Spinal cord (tissue), 4 donors: ENCODE data around the gene HEPH. TPM values are rescaled to one million over a fixed set of nuclear protein-coding genes. Genes with fewer than 3 reads are reported as not detected.

Experiments used
- polyA plus RNA-seq, 2 donors: library from polyadenylated mRNA; unstranded; fragments of 120-200 nt; gene quantifications; one replicate each; pipeline ENCODE4 v1.2.1, GENCODE V29; 2013; ENCODE audit not compliant: insufficient read length in 2 of 2
- total RNA-seq, 2 donors: library from RNA; depleted of rRNA in 1 of 2; stranded (reverse); fragments of 120-200 nt in 1 of 2; fragments of >200 nt in 1 of 2; gene quantifications; one replicate each; pipeline versions ENCODE4 v1.2.3 to v1.2.4, GENCODE V29; 2013 to 2014

The HEPH gene
- total and polyA plus RNA-seq, 4 donors = 29.1 to 44.4 (median 34.1) TPM

Other genes starting within 250 kb of the HEPH start
- 10 to 100 TPM; 29.2 to 29.8 TPM for gene VSIG4, start 124.2 kb upstream of the HEPH start, total RNA-seq
- 10 to 100 TPM; 16.8 to 21.6 TPM for gene VSIG4, start 124.2 kb upstream of the HEPH start, polyA plus RNA-seq